RWPE1 (cell line): ENCODE results near the gene C11orf86.
"Not testable (repeated sequence)": the region's sequence is repeated elsewhere in the genome, so short reads cannot be mapped to it uniquely, and the experiment has no call there.

Experiments used
- CTCF ChIA-PET: fragments of 350-600 bp; sonication (Branson Sonifier 250); formaldehyde crosslinking; extraction: SDS; loops from one replicate; lab custom pipeline; 2021; lab: Yijun Ruan, JAX
- POLR2A ChIA-PET: fragments of 400-600 bp; formaldehyde crosslinking; extraction: SDS; loops from one replicate; lab custom pipeline; 2020; ENCODE audit warnings: antibody characterized with exemption; ENCODE audit not compliant: low non-redundant PET; lab: Yijun Ruan, JAX
- DNase-seq: peaks from one replicate; pipeline ENCODE4 v3.0.0; 2012; ENCODE audit warnings: low spot score
- H3K27ac ChIP-seq: fragments of 450-650 bp; 2 replicates; pipeline ENCODE4 v1.5.1; 2017
- CTCF ChIP-seq: fragments of 450-650 bp; conservative IDR thresholded peaks from 2 replicates; pipeline ENCODE4 v1.5.1; 2017; ENCODE audit warnings: low read depth, mild to moderate bottlenecking

C11orf86 gene

GRCh38 chr11:66985508-66986177 lies 10.5 kb downstream of the C11orf86 start:
- CTCF ChIA-PET, result interaction anchor here (0.6 to 0.8 kb wide), 3 partner anchors 9 to 312 kb away, joined by 3 read pairs; no protein-coding TSS in a partner anchor
- DNase-seq, result no peak
- no peak for TF ChIP-seq CTCF
- POLR2A ChIA-PET, result no interaction called here
- peak overlapping the region; percentile 85 for H3K27ac ChIP-seq

- ChIA-PET CTCF (interaction anchor here (0.6 to 0.8 kb wide), 3 partner anchors 10 to 312 kb away, joined by 3 read pairs; no protein-coding TSS in a partner anchor), POLR2A (no interaction called here)
- peak; percentile 61 for DNase-seq
- H3K27ac ChIP-seq, result peak overlapping the region; percentile 85
- no peak for TF ChIP-seq CTCF
Observed at GRCh38 chr11:66986178-66986545, 11.1 kb downstream of the C11orf86 start.

DNA sequence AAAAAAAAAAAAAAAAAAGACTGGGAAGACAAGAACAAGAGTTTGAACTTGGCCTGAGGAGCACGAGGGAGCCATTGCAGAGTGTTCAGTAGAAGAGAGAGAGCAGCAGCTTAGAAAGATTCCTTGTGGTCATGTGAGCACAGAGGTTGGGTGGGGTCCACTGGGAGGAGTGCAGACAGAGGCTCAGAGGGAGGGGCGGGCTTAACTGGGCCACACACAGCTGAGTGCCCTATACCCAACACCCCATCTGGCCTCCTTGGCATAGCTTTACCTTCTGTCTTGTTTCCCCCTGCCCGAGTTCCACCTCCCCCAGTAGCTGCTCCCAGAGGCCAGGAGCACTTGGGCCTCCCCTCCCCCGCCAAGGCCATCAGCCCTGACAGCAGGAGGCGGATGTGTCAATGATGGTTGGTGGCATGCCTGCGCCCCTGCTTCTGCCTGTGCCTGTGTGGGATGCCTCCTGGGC lies 12.1 kb downstream of the C11orf86 start:
- DNase-seq, result no peak
- H3K27ac ChIP-seq, result peak overlapping the region; percentile 85
- TF ChIP-seq CTCF, result no peak
- ChIA-PET CTCF (interaction anchor here (0.6 kb wide), 2 partner anchors 370 to 715 kb away, joined by 6 read pairs; no protein-coding TSS in a partner anchor), POLR2A (interaction anchor here (0.7 kb wide), 2 partner anchors 19 to 132 kb away, joined by 3 to 4 read pairs; partner anchors contain the start of gene KDM2A)

- peak overlapping the region; percentile 85 for H3K27ac ChIP-seq
- no peak for DNase-seq
- POLR2A ChIA-PET, result no interaction called here
- CTCF ChIA-PET, result no interaction called here
- TF ChIP-seq CTCF, result no peak
Observed at GRCh38 chr11:66987924-66988637, 13.0 kb downstream of the C11orf86 start.

DNA sequence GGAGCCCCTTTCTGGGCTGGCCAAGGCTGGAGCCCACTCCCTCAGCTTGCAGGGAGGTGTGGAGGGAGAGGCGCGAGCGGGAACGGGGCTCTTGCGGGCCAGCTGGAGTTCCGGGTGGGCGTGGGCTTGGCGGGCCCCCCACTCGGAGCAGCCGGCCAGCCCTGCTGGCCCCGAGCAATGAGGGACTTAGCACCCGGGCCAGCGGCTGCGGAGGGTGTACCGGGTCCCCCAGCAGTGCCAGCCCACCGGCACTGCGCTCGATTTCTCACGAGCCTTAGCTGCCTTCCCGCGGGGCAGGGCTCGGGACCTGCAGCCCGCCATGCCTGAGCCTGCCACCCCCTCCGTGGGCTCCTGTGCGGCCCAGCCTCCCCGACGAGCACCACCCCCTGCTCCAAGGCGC lies 13.6 kb downstream of the C11orf86 start:
- DNase-seq, POLR2A ChIA-PET, CTCF ChIA-PET: not testable (repeated sequence)
- peak overlapping the region; percentile 85; the same call in 1 of the 2 replicates for H3K27ac ChIP-seq

DNA sequence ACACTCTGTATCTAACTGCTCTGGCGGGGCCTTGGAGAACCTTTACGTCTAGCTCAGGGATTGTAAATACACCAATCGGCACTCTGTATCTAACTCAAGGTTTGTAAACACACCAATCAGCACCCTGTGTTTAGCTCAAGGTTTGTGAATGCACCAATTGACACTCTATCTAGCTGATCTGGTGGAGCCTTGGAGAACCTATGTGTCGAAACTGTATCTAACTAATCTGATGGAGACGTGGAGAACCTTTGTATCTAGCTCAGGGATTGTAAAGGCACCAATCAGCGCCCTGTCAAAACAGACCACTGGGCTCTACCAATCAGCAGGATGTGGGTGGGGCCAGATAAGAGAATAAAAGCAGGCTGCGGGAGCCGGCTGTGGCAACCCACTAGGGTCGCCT lies 14.3 kb downstream of the C11orf86 start:
- DNase-seq, result not testable (repeated sequence)

GRCh38 chr11:66992041-66992440 lies 16.9 kb downstream of the C11orf86 start:
- POLR2A ChIA-PET, result interaction anchor here (0.6 to 0.7 kb wide), 2 partner anchors 208 to 282 kb away, joined by 3 to 4 read pairs; no protein-coding TSS in a partner anchor
- no peak for TF ChIP-seq CTCF
- CTCF ChIA-PET, result interaction anchor here (0.6 kb wide), 1 partner anchor 315 kb away, joined by 6 read pairs; no protein-coding TSS in a partner anchor
- DNase-seq, result no peak
- no peak overlapping the region for H3K27ac ChIP-seq

More for the DNA sequence above, 14.3 kb downstream of the C11orf86 start:
- CTCF ChIA-PET, H3K27ac ChIP-seq, POLR2A ChIA-PET: not testable (repeated sequence)
